Measurements from ENCODE around the gene GPR150.

- TF ChIP-seq EZH2 (IDR thresholded peaks at IDR 0.05; ENCODE audit: borderline replicate concordance, low read depth, low read length, severe bottlenecking) (no peak), CTCF (IDR thresholded peaks at IDR 0.05; ENCODE audit: borderline replicate concordance, extremely low read depth, low read length, poor library complexity, severe bottlenecking) (no peak)
Measured at GRCh38 chr5:95654196-95654595, 34.3 kb downstream of the GPR150 start.

All from DND-41 (cell line).